HCT116 (cell line): Measurements from ENCODE around the gene SCNN1B.

ENCODE experiments used
- CTCF ChIP-seq, 3 experiments: fragments of 200-600 bp in 1 of 3; sonication (generic) in 1 of 3; IDR thresholded peaks in 2 of 3; conservative IDR thresholded peaks in 1 of 3; 2 replicates each; pipeline ENCODE4 v1.5.1; 2012 to 2017; ENCODE audit warnings: low read depth in 2 of 3, low read length in 2 of 3, antibody characterized with exemption in 1 of 3, borderline replicate concordance in 1 of 3, control low read depth in 1 of 3, mild to moderate bottlenecking in 1 of 3, mixed read lengths in 1 of 3, mixed run types in 1 of 3, moderate library complexity in 1 of 3; ENCODE audit not compliant: insufficient read depth in 1 of 3
- EZH2 ChIP-seq: fragments of 200-600 bp; sonication (generic); IDR thresholded peaks from 2 replicates; pipeline ENCODE4 v1.6.1; 2017; ENCODE audit warnings: antibody characterized with exemption, mixed run types
- POLR2AphosphoS5 ChIP-seq: IDR thresholded peaks from 2 replicates; pipeline ENCODE4 v1.6.1; 2011; ENCODE audit warnings: mild to moderate bottlenecking, low read depth, low read length, moderate library complexity
- SIN3A ChIP-seq: IDR thresholded peaks from 2 replicates; pipeline ENCODE4 v1.6.1; 2012; ENCODE audit warnings: low read depth
- SP1 ChIP-seq: IDR thresholded peaks from 2 replicates; pipeline ENCODE4 v1.6.1; 2012; ENCODE audit warnings: low read depth
- SRF ChIP-seq: IDR thresholded peaks from 2 replicates; pipeline ENCODE4 v1.6.1; 2012; ENCODE audit warnings: low read depth
- YY1 ChIP-seq: IDR thresholded peaks from 2 replicates; pipeline ENCODE4 v1.6.1; 2011; ENCODE audit warnings: low read length, low read depth, moderate library complexity, mild to moderate bottlenecking; ENCODE audit not compliant: insufficient replicate concordance; ENCODE audit errors: extremely low read depth
- ZNF274 ChIP-seq: fragments of 200-500 bp; sonication (Bioruptor generic); IDR thresholded peaks from 2 replicates; pipeline ENCODE4 v1.6.1; 2014; ENCODE audit warnings: mild to moderate bottlenecking, low read depth, low read length, inconsistent platforms

- TF ChIP-seq CTCF (IDR thresholded peaks at IDR 0.05 in 2 of 3, conservative IDR thresholded peaks at IDR 0.05 in 1 of 3; ENCODE audit: borderline replicate concordance in 1 of 3, insufficient read depth in 1 of 3, low read depth in 2 of 3, low read length in 2 of 3) (no peak), EZH2 (no peak), SIN3A (no peak), ZNF274 (no peak), SP1 (no peak), YY1 (no peak), POLR2AphosphoS5 (no peak), SRF (no peak)
These were observed 86.7 kb downstream of the SCNN1B start for GRCh38 chr16:23388786-23389185.
